ENCODE results near the gene PRKCH. TPM values are rescaled to one million over a fixed set of nuclear protein-coding genes. Genes with fewer than 3 reads are reported as not detected.

Gene PRKCH
- total and polyA plus RNA-seq, 4 donors, result 1.8 to 77.2 (median 33.6) TPM

DNA sequence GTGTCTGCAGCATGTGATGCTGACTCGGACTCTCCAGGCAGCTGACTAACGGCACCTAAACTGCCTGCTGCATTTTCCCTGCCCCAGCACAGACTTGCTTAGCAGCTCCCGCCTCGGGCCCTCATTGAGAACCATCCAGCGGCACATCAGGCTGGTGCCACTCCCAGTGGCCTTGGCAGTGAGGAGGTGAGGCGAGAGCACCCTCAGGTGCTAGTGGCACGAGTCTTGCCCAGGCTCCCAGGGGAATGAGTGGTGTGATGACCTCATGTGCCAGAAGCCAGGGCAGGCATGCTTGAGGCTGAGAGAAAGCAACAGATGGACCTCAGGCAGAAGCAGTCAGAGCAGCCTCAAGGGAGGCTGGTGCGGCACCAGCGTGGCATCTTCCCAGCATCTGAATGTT is 60.2 kb downstream of the PRKCH start:
- peaks cover under 1% of the 10 kb centered on the region for H3K9me3 ChIP-seq (ENCODE audit: control insufficient read depth, low read length)
- no peaks in the 10 kb centered on the region for H3K36me3 ChIP-seq (ENCODE audit: control insufficient read depth in 1 of 2, insufficient read depth in 2 of 2, low read length in 1 of 2)
- no peak overlapping the region for H3K4me3 ChIP-seq (ENCODE audit: low read length in 2 of 2)
- no peaks in the 10 kb centered on the region for H3K27me3 ChIP-seq (ENCODE audit: control insufficient read depth in 1 of 2, insufficient read depth in 2 of 2, low read length in 1 of 2)
- H3K27ac ChIP-seq (ENCODE audit: low read depth in 1 of 2, low read length in 2 of 2), result no peak overlapping the region
- H3K4me1 ChIP-seq (ENCODE audit: control insufficient read depth in 1 of 2, insufficient read depth in 2 of 2, low read length in 2 of 2), result no peaks in the 10 kb centered on the region
- intact Hi-C loops (cut with DNase I), result no loop called here
- DNase-seq (no peak), ATAC-seq (ENCODE audit: low FRiP score) (no peak)
- 72 to 76% methylated on average over 9 of the region's 9 CpGs for WGBS, 2 donors

DNA sequence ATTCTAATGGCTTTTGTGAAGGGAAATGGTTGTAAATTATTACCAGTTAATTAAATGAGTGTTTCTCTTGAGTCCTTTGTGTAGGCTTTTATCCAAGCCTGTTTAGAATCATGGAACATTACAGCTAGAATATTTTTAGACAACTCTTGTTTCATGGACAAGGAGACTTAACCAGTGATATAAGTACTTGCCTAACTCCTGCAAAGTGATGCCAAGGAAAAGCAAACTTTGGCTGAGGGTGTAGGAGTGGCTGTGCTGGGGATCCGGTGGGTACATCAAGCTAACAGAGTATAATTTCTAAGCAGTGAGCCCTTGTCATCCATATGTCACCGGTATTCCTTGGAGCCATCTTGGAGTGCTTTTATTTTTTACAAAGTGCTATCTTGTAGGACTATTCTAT is 61.5 kb downstream of the PRKCH start:
- H3K36me3 ChIP-seq (ENCODE audit: control insufficient read depth in 1 of 2, insufficient read depth in 2 of 2, low read length in 1 of 2), result no peaks in the 10 kb centered on the region
- no peaks in the 10 kb centered on the region for H3K9me3 ChIP-seq (ENCODE audit: control insufficient read depth, low read length)
- no peak overlapping the region for H3K4me3 ChIP-seq (ENCODE audit: low read length in 2 of 2)
- no peaks in the 10 kb centered on the region for H3K4me1 ChIP-seq (ENCODE audit: control insufficient read depth in 1 of 2, insufficient read depth in 2 of 2, low read length in 2 of 2)
- DNase-seq (no peak), ATAC-seq (ENCODE audit: low FRiP score) (no peak)
- H3K27ac ChIP-seq (ENCODE audit: low read depth in 1 of 2, low read length in 2 of 2), result no peak overlapping the region
- no peaks in the 10 kb centered on the region for H3K27me3 ChIP-seq (ENCODE audit: control insufficient read depth in 1 of 2, insufficient read depth in 2 of 2, low read length in 1 of 2)
- WGBS, 2 donors, result 76 to 78% methylated on average over 2 of the region's 2 CpGs
- intact Hi-C loops (cut with DNase I), result no loop called here

DNA sequence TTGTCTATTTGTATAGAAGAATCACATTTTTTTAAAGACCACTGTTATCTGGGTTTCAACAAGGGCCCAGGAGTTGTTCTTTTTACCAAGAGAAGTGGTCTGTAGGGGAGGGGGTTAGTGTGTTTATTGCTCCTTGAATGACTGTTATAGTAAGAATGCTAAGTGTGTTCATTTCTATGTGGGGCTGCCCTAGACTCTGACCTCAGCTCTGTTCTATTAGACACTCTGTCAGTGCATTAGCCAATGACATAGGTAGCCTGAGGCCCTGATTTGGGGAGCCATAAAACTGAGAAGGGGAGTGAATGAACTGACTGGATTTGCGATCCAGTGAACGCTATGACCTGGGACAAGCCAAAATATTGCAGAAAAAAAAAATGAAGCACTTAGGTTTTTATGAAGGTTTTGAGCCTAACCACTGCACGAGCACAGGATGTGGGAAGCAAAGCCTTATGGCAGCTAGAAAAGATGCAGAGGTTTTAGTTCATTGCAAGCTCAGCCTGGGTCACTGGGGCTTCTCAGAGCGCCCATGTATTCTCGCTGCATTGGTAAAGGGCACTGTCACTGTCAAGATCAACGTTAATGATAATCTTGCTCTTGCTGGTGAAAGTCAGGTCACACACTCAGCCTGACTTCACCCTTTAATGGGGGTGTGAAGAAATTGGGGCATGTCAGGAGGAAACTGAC is 63.8 kb downstream of the PRKCH start:
- intact Hi-C loops (cut with DNase I), result no loop called here
- Histone ChIP-seq H3K27ac (ENCODE audit: low read depth in 1 of 2, low read length in 2 of 2) (no peak overlapping the region), H3K9me3 (ENCODE audit: control insufficient read depth, low read length) (no peaks in the 10 kb centered on the region), H3K36me3 (ENCODE audit: control insufficient read depth in 1 of 2, insufficient read depth in 2 of 2, low read length in 1 of 2) (no peaks in the 10 kb centered on the region), H3K27me3 (ENCODE audit: control insufficient read depth in 1 of 2, insufficient read depth in 2 of 2, low read length in 1 of 2) (no peaks in the 10 kb centered on the region), H3K4me1 (ENCODE audit: control insufficient read depth in 1 of 2, insufficient read depth in 2 of 2, low read length in 2 of 2) (no peaks in the 10 kb centered on the region), H3K4me3 (ENCODE audit: low read length in 2 of 2) (no peak overlapping the region)
- ATAC-seq (ENCODE audit: low FRiP score), result no peak
- 64 to 77% methylated on average over 6 of the region's 6 CpGs for WGBS, 2 donors
- no peak for DNase-seq

DNA sequence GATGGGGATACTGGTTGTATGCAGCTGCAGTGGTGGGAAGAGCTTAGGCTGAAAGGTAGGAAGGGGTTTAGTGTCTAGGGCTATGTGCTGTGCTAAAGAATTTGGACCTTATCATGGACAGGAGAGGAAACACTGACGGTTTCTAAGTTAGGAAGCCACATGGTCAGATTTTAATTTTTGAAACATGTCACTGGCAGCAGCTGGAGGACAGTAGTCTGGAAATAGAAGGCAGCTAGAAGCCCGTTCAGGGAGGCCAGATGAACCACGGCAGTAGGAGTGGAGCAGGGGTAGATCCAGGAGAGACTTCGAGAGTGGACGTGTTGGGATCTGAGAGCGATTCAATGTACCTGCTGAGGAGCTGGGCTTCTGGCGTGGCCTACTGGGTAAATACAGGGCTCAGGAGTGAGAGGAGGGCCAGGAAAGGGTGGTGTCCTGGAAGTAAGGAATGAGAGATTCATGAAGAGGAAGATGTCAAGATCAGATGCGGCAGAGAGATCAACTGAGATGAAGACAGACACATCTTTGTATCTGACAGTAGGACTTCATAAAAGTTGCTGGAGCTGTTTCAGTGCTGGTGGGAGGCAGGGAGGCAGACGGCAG is 64.9 kb downstream of the PRKCH start:
- H3K36me3 ChIP-seq (ENCODE audit: control insufficient read depth in 1 of 2, insufficient read depth in 2 of 2, low read length in 1 of 2), result no peaks in the 10 kb centered on the region
- DNase-seq, result no peak
- H3K9me3 ChIP-seq (ENCODE audit: control insufficient read depth, low read length), result no peaks in the 10 kb centered on the region
- no peaks in the 10 kb centered on the region for H3K27me3 ChIP-seq (ENCODE audit: control insufficient read depth in 1 of 2, insufficient read depth in 2 of 2, low read length in 1 of 2)
- intact Hi-C loops (cut with DNase I), result no loop called here
- WGBS, 2 donors, result 77 to 82% methylated on average over 9 of the region's 9 CpGs
- no peak overlapping the region for H3K4me3 ChIP-seq (ENCODE audit: low read length in 2 of 2)
- no peak for ATAC-seq (ENCODE audit: low FRiP score)
- H3K27ac ChIP-seq (ENCODE audit: low read depth in 1 of 2, low read length in 2 of 2), result no peak overlapping the region
- H3K4me1 ChIP-seq (ENCODE audit: control insufficient read depth in 1 of 2, insufficient read depth in 2 of 2, low read length in 2 of 2), result no peaks in the 10 kb centered on the region

DNA sequence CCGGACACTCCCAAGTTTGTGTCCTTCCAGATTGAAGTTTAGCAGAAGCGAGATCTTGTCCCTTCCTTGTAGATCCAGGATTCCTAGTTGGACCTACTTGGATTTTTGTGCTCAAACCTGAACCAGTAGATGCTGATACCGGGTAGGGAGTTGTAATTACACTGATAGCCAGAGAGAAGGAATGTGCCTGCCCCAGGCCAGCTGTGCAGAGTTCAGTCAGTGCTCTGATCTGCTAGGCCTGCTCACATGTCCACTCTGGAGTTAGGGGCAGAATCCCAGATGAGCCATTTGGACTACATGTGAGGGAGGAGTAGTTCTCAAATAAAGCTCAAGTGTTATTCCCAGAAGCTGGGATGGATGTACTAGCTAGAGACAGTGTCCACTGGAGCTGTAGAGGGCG is 65.7 kb downstream of the PRKCH start:
- no peak overlapping the region for H3K4me3 ChIP-seq (ENCODE audit: low read length in 2 of 2)
- no peaks in the 10 kb centered on the region for H3K4me1 ChIP-seq (ENCODE audit: control insufficient read depth in 1 of 2, insufficient read depth in 2 of 2, low read length in 2 of 2)
- H3K36me3 ChIP-seq (ENCODE audit: control insufficient read depth in 1 of 2, insufficient read depth in 2 of 2, low read length in 1 of 2), result no peaks in the 10 kb centered on the region
- H3K9me3 ChIP-seq (ENCODE audit: control insufficient read depth, low read length), result no peaks in the 10 kb centered on the region
- ATAC-seq (ENCODE audit: low FRiP score) (no peak), DNase-seq (no peak)
- intact Hi-C loops (cut with DNase I), result no loop called here
- no peaks in the 10 kb centered on the region for H3K27me3 ChIP-seq (ENCODE audit: control insufficient read depth in 1 of 2, insufficient read depth in 2 of 2, low read length in 1 of 2)
- 66 to 84% methylated on average over 4 of the region's 4 CpGs for WGBS, 2 donors
- no peak overlapping the region for H3K27ac ChIP-seq (ENCODE audit: low read depth in 1 of 2, low read length in 2 of 2)

DNA sequence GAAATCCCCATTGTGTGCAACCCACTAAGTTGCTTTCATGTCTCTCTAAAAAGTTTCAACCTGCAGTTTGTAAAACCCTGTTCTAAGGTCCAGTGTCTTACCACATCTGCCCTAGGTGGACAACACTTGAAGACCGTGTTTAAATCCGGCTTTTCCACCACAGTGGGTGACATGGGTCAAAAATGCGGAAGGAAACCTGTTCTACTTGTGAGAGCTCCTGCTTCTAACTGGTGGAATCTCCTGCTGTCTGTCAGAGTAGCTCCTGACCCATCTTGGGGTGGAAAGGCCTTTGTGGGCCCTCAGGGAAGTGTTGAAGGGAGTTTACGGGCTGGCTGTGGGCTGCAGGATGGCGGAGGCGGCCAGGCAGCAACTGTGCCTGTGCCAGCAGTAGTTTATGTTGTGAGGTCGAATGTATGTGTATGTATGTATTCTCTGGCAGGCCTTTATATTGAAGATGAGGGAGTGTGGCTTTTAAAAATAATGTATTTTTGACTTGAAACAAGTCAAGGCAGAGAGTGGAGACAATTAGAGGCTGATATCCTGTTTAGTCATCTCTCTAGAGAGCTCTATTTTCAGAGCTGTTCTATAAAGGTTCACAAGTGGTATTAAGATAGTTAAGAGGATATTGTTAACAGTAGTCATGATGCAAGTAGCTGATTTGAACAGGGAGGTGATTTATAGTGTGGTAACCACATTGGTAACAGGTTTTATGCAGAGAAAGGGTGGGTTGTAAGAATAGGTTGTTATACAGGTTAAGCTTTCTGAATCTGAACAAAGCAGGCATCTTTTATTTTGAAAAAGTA is 67.0 kb downstream of the PRKCH start:
- 83 to 85% methylated on average over 7 of the region's 7 CpGs for WGBS, 2 donors
- no peak overlapping the region for H3K4me3 ChIP-seq (ENCODE audit: low read length in 2 of 2)
- no peaks in the 10 kb centered on the region for H3K9me3 ChIP-seq (ENCODE audit: control insufficient read depth, low read length)
- ATAC-seq (ENCODE audit: low FRiP score), result no peak
- H3K4me1 ChIP-seq (ENCODE audit: control insufficient read depth in 1 of 2, insufficient read depth in 2 of 2, low read length in 2 of 2), result no peaks in the 10 kb centered on the region
- intact Hi-C loops (cut with DNase I), result no loop called here
- H3K36me3 ChIP-seq (ENCODE audit: control insufficient read depth in 1 of 2, insufficient read depth in 2 of 2, low read length in 1 of 2), result no peaks in the 10 kb centered on the region
- no peak overlapping the region for H3K27ac ChIP-seq (ENCODE audit: low read depth in 1 of 2, low read length in 2 of 2)
- no peak for DNase-seq
- no peaks in the 10 kb centered on the region for H3K27me3 ChIP-seq (ENCODE audit: control insufficient read depth in 1 of 2, insufficient read depth in 2 of 2, low read length in 1 of 2)

DNA sequence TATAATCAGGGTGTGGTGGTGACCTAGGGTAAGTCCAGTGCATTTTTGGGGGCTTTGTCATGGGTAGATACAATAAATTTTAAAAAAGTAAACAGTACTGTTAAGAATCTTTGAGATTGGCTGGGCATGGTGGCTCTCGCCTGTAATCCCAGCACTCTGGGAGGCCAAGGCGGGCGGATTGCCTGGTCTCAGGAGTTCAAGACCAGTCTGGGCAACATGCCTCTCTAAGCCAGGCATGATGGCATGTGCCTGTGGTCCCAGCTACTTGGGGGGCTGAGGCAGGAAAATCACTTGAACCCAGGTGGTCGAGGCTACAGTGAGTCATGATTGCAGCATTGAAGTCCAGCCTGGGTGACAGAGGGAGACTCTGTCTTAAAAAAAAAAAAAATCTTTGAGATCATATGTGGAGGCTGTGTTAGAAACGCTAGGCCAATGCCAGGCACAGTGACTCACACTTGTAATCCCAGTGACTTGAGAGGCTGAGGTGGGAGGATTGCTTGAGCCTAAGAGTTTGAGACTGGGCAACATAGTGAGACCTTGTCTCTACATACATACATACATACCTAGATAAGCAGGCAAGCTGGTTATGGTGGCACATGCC is 67.7 kb downstream of the PRKCH start:
- intact Hi-C loops (cut with DNase I), result no loop called here
- Histone ChIP-seq H3K4me1 (ENCODE audit: control insufficient read depth in 1 of 2, insufficient read depth in 2 of 2, low read length in 2 of 2) (no peaks in the 10 kb centered on the region), H3K9me3 (ENCODE audit: control insufficient read depth, low read length) (no peaks in the 10 kb centered on the region), H3K36me3 (ENCODE audit: control insufficient read depth in 1 of 2, insufficient read depth in 2 of 2, low read length in 1 of 2) (no peaks in the 10 kb centered on the region), H3K27me3 (ENCODE audit: control insufficient read depth in 1 of 2, insufficient read depth in 2 of 2, low read length in 1 of 2) (no peaks in the 10 kb centered on the region), H3K4me3 (ENCODE audit: low read length in 2 of 2) (no peak overlapping the region), H3K27ac (ENCODE audit: low read depth in 1 of 2, low read length in 2 of 2) (no peak overlapping the region)
- DNase-seq (no peak), ATAC-seq (ENCODE audit: low FRiP score) (no peak)
- WGBS, 2 donors, result 84 to 89% methylated on average over 5 of the region's 5 CpGs

DNA sequence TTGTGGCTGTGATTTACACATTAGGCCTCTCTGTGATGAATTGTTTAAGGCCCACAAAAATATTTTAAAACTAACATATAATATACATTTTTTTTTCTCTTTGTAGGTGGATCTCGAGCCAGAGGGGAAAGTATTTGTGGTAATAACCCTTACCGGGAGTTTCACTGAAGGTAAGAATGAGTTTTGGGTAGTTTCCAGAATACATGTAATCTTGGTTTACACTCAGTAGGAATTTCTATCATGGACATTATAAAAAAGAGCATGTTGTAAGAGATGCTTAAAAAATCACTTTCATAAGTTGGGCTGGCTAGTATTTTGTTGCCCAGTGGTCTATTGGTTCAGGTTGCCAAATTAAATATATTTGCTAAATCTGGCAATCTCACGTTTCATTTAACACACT is 69.7 kb downstream of the PRKCH start:
- H3K36me3 ChIP-seq (ENCODE audit: control insufficient read depth in 1 of 2, insufficient read depth in 2 of 2, low read length in 1 of 2), result no peaks in the 10 kb centered on the region
- H3K27me3 ChIP-seq (ENCODE audit: control insufficient read depth in 1 of 2, insufficient read depth in 2 of 2, low read length in 1 of 2), result no peaks in the 10 kb centered on the region
- 35 to 37% methylated on average over 3 of the region's 3 CpGs for WGBS, 2 donors
- H3K4me3 ChIP-seq (ENCODE audit: low read length in 2 of 2), result no peak overlapping the region
- no peak for DNase-seq
- H3K9me3 ChIP-seq (ENCODE audit: control insufficient read depth, low read length), result peaks cover 3% of the 10 kb centered on the region
- intact Hi-C loops (cut with DNase I), result no loop called here
- no peak overlapping the region for H3K27ac ChIP-seq (ENCODE audit: low read depth in 1 of 2, low read length in 2 of 2)
- no peaks in the 10 kb centered on the region for H3K4me1 ChIP-seq (ENCODE audit: control insufficient read depth in 1 of 2, insufficient read depth in 2 of 2, low read length in 2 of 2)
- ATAC-seq (ENCODE audit: low FRiP score), result no peak
